Measurements from ENCODE around the gene DCP1A. TPM values are rescaled to one million over a fixed set of nuclear protein-coding genes. Genes with fewer than 3 reads are reported as not detected.
"Not testable (repeated sequence)": the region's sequence is repeated elsewhere in the genome, so short reads cannot be mapped to it uniquely, and the experiment has no call there.

DCP1A gene
- total RNA-seq, 2 experiments from 2014 or later, result 29.9 to 32.0 TPM

- DNase-seq (no peak), ATAC-seq (no peak)
- peaks cover 20% of the 10 kb centered on the region for H3K4me1 Mint-ChIP-seq (ENCODE audit: low read depth)
- POLR2A ChIA-PET, result no interaction called here
- H3K27ac Mint-ChIP-seq, result no peak overlapping the region
- TF ChIP-seq, protein P1, sequence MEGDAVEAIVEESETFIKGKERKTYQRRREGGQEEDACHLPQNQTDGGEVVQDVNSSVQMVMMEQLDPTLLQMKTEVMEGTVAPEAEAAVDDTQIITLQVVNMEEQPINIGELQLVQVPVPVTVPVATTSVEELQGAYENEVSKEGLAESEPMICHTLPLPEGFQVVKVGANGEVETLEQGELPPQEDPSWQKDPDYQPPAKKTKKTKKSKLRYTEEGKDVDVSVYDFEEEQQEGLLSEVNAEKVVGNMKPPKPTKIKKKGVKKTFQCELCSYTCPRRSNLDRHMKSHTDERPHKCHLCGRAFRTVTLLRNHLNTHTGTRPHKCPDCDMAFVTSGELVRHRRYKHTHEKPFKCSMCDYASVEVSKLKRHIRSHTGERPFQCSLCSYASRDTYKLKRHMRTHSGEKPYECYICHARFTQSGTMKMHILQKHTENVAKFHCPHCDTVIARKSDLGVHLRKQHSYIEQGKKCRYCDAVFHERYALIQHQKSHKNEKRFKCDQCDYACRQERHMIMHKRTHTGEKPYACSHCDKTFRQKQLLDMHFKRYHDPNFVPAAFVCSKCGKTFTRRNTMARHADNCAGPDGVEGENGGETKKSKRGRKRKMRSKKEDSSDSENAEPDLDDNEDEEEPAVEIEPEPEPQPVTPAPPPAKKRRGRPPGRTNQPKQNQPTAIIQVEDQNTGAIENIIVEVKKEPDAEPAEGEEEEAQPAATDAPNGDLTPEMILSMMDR (IDR thresholded peaks at IDR 0.05), result no peak
- intact Hi-C loops (cut with micrococcal nuclease), result no loop called here
- peaks cover 14% of the 10 kb centered on the region for H3K36me3 Mint-ChIP-seq (ENCODE audit: low read depth)
- no peak overlapping the region for H3K4me3 Mint-ChIP-seq
- CTCF ChIA-PET, result no interaction called here
- H3K9me3 Mint-ChIP-seq, result no peaks in the 10 kb centered on the region
- no peaks in the 10 kb centered on the region for H3K27me3 Mint-ChIP-seq
Measured at GRCh38 chr3:53331871-53332270, 15.5 kb downstream of the DCP1A start.

- Mint-ChIP-seq H3K36me3 (ENCODE audit: low read depth) (peaks cover 7% of the 10 kb centered on the region), H3K4me3 (no peak overlapping the region), H3K9me3 (no peaks in the 10 kb centered on the region)
Measured at GRCh38 chr3:53329897-53330296, 17.4 kb downstream of the DCP1A start.

GRCh38 chr3:53328746-53329145 lies 18.6 kb downstream of the DCP1A start:
- no peaks in the 10 kb centered on the region for H3K27me3 Mint-ChIP-seq
- no peak overlapping the region for H3K4me3 Mint-ChIP-seq
- H3K9me3 Mint-ChIP-seq, result no peaks in the 10 kb centered on the region
- no peak for DNase-seq
- CTCF ChIA-PET, result no interaction called here
- ATAC-seq, result no peak
- POLR2A ChIA-PET, result no interaction called here
- TF ChIP-seq, protein P1 (IDR thresholded peaks at IDR 0.05), result no peak
- H3K36me3 Mint-ChIP-seq (ENCODE audit: low read depth), result peaks cover 2% of the 10 kb centered on the region
- peak overlapping the region; percentile 36 for H3K27ac Mint-ChIP-seq
- intact Hi-C loops (cut with micrococcal nuclease), result no loop called here
- peaks cover 32% of the 10 kb centered on the region for H3K4me1 Mint-ChIP-seq (ENCODE audit: low read depth)

More at GRCh38 chr3:53329897-53330296, 17.4 kb downstream of the DCP1A start:
- CTCF ChIA-PET, result interaction anchor here (1.0 to 1.6 kb wide), 2 partner anchors 21 to 30 kb away, joined by 3 read pairs; no protein-coding TSS in a partner anchor
- TF ChIP-seq, protein P1 (IDR thresholded peaks at IDR 0.05), result no peak
- DNase-seq (no peak), ATAC-seq (no peak)
- Mint-ChIP-seq H3K4me1 (ENCODE audit: low read depth) (peaks cover 28% of the 10 kb centered on the region), H3K27ac (no peak overlapping the region), H3K27me3 (no peaks in the 10 kb centered on the region)
- POLR2A ChIA-PET, result interaction anchor here (0.6 to 1.2 kb wide), 2 partner anchors 9 to 18 kb away, joined by 3 read pairs; partner anchors contain the start of gene DCP1A
- intact Hi-C loops (cut with micrococcal nuclease), result no loop called here

GRCh38 chr3:53327986-53328385 lies 19.4 kb downstream of the DCP1A start:
- CTCF ChIA-PET; ATAC-seq; H3K27me3 Mint-ChIP-seq; H3K9me3 Mint-ChIP-seq; POLR2A ChIA-PET; H3K27ac Mint-ChIP-seq; H3K36me3 Mint-ChIP-seq (ENCODE audit: low read depth); H3K4me3 Mint-ChIP-seq; intact Hi-C loops (cut with micrococcal nuclease); DNase-seq: not testable (repeated sequence)
- H3K4me1 Mint-ChIP-seq (ENCODE audit: low read depth), result peaks cover 32% of the 10 kb centered on the region

- Mint-ChIP-seq H3K4me3 (no peak overlapping the region), H3K36me3 (ENCODE audit: low read depth) (peaks cover 2% of the 10 kb centered on the region), H3K27me3 (no peaks in the 10 kb centered on the region), H3K9me3 (no peaks in the 10 kb centered on the region), H3K27ac (no peak overlapping the region), H3K4me1 (ENCODE audit: low read depth) (peaks cover 24% of the 10 kb centered on the region)
- no peak for DNase-seq
- no peak for ATAC-seq
- TF ChIP-seq, protein P1 (IDR thresholded peaks at IDR 0.05), result no peak
- ChIA-PET CTCF (interaction anchor here (1.1 kb wide), 1 partner anchor 25 kb away, joined by 3 read pairs; no protein-coding TSS in a partner anchor), POLR2A (no interaction called here)
- intact Hi-C loops (cut with micrococcal nuclease), result no loop called here
Measured at GRCh38 chr3:53324105-53324504, 23.2 kb downstream of the DCP1A start.
